H1 (cell line): ENCODE data around the gene MAN1C1. TPM values are rescaled to one million over a fixed set of nuclear protein-coding genes. Genes with fewer than 3 reads are reported as not detected.

ENCODE experiments used
- KDM4A ChIP-seq: IDR thresholded peaks from one replicate; pipeline ENCODE4 v1.7.1; 2012; ENCODE audit warnings: low read depth, mild to moderate bottlenecking, moderate library complexity, low read length, inconsistent platforms; ENCODE audit not compliant: severe bottlenecking
- polyA plus RNA-seq, 7 experiments: library from polyadenylated mRNA; depleted of rRNA in 3 of 7; stranded (reverse) in 5 of 7; unstranded in 2 of 7; fragments of >200 nt in 5 of 7; fragments of 200-250 nt in 2 of 7; gene quantifications; 1 replicate in 5 of 7; 2 replicates in 1 of 7; 4 replicates in 1 of 7; pipeline versions ENCODE4 v1.2.1 to v1.2.3, GENCODE V29; 2011 to 2013; ENCODE audit warnings: missing spikeins in 2 of 7, mixed read lengths in 2 of 7
- total RNA-seq: library from RNA; stranded (reverse); fragmentation: NEBNext Ultra II Directional; extraction: Animal tissue kit (Norgen Biotek cat#: 25700); gene quantifications from 2 replicates; pipeline ENCODE4 v1.2.1, GENCODE V29; 2021

The MAN1C1 gene
- total and polyA plus RNA-seq, 2 of the 8 experiments (the other 6 are each of a cell fraction or from before 2014, with no cell fraction given) = 7.8 to 15.2 TPM

- no peak for TF ChIP-seq KDM4A
Measured at GRCh38 chr1:25740071-25740470, 123.5 kb downstream of the MAN1C1 start (continued).
